Transverse colon (tissue), 1 donor: Measurements from ENCODE around the gene THAP7.

Experiments used
- EP300 ChIP-seq: sonication (generic); formaldehyde crosslinking; IDR thresholded peaks from one replicate; pipeline ENCODE4 v1.6.1; 2017; ENCODE audit warnings: antibody characterized with exemption, low read depth
- POLR2A ChIP-seq: fragments of 450-650 bp; IDR thresholded peaks from one replicate; pipeline ENCODE4 v1.6.1; 2016; ENCODE audit warnings: antibody characterized with exemption, mild to moderate bottlenecking, moderate library complexity

GRCh38 chr22:20974336-20974955 lies 27.5 kb downstream of the THAP7 start:
- TF ChIP-seq POLR2A (no peak), EP300 (no peak)
